ENCODE measurements around the gene FAM107B. TPM values are rescaled to one million over a fixed set of nuclear protein-coding genes. Genes with fewer than 3 reads are reported as not detected.

The FAM107B gene
- total and polyA plus RNA-seq, 2 of the 8 experiments (the other 6 are each of a cell fraction or from before 2014, with no cell fraction given), result 7.5 to 28.1 TPM

DNA sequence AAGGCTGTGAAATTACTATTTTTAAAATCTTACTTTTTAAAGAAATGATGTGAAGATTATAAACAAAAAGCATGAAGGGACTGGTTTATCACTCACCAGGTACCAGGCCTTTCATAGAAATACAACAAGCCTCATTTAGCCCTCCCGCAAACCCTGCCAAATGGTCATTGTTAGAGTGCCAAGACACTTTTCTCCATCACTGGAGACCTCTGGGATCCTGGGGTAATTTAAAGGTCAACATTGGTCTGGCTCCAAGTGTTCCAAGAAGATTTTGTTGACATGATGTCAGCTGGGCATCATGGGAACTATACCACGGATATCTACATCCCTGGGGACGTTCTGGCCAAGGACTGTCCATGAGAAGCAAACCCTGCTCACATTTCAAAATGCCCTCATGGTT lies 306.0 kb downstream of the FAM107B start:
- Histone ChIP-seq H3K79me1 (ENCODE audit: low read depth, low read length) (no peaks in the 10 kb centered on the region), H2BK5ac (ENCODE audit: low read depth, low read length) (no peak overlapping the region), H3K27ac (ENCODE audit: low read depth, low read length) (no peak overlapping the region), H2BK15ac (ENCODE audit: low read length) (no peak overlapping the region), H3K9ac (replicated peaks in 1 of 4; ENCODE audit: extremely low read depth in 1 of 4, low read depth in 3 of 4, low read length in 3 of 4) (no peak overlapping the region), H4K5ac (ENCODE audit: insufficient read length, low read depth, low read length) (no peak overlapping the region), H3K9me3 (ENCODE audit: insufficient read depth in 2 of 2, low read depth in 1 of 2, low read length in 1 of 2) (no peaks in the 10 kb centered on the region), H3K4me2 (ENCODE audit: insufficient read depth in 1 of 2, low read depth in 2 of 2, low read length in 2 of 2) (no peak overlapping the region), H4K91ac (replicated peaks; ENCODE audit: insufficient read length, low read length) (no peak overlapping the region), H3K4me3 (ENCODE audit: extremely low read depth in 1 of 4, insufficient read depth in 2 of 4, low read depth in 3 of 4, low read length in 4 of 4) (no peak overlapping the region), H3K56ac (replicated peaks; ENCODE audit: insufficient read length, low read depth, low read length) (no peak overlapping the region), H3K36me3 (ENCODE audit: control insufficient read depth in 2 of 4, insufficient read depth in 4 of 4, low read length in 3 of 4) (no peaks in the 10 kb centered on the region), H3K27me3 (replicated peaks in 1 of 4; ENCODE audit: control insufficient read depth in 3 of 4, extremely low read depth in 1 of 4, insufficient read depth in 3 of 4, low read length in 3 of 4) (no peaks in the 10 kb centered on the region), H3K4ac (replicated peaks; ENCODE audit: insufficient read length, low read depth, low read length) (no peak overlapping the region), H4K8ac (ENCODE audit: extremely low read depth, insufficient read depth, low read length) (no peak overlapping the region), H4K20me1 (replicated peaks in 1 of 2; ENCODE audit: control insufficient read depth in 1 of 2, insufficient read depth in 2 of 2, low read length in 2 of 2) (no peaks in the 10 kb centered on the region), H3K23ac (ENCODE audit: insufficient read length) (no peak overlapping the region), H2BK12ac (ENCODE audit: low read depth, low read length) (no peak overlapping the region), H2BK20ac (ENCODE audit: low read length) (no peak overlapping the region), H3K14ac (ENCODE audit: insufficient read length) (no peak overlapping the region), H3K23me2 (ENCODE audit: low read depth, low read length) (peaks cover 1% of the 10 kb centered on the region; the same call in 1 of the 2 replicates), H2AK5ac (ENCODE audit: low read depth, low read length) (no peak overlapping the region), H3K79me2 (ENCODE audit: control insufficient read depth in 1 of 2, insufficient read depth in 2 of 2, low read length in 2 of 2) (no peaks in the 10 kb centered on the region), H2BK120ac (replicated peaks; ENCODE audit: low read depth, low read length) (no peak overlapping the region), H3K18ac (ENCODE audit: extremely low read depth, low read length) (no peak overlapping the region), H3K4me1 (replicated peaks in 1 of 4; ENCODE audit: control insufficient read depth in 3 of 4, insufficient read depth in 4 of 4, low read length in 3 of 4) (no peaks in the 10 kb centered on the region; a peak in 1 of 7 replicates), H2AFZ (ENCODE audit: low read length) (no peak overlapping the region; the same call in 1 of the 2 replicates)
- 77% methylated on average over 3 of the region's 3 CpGs; no CpG with 5 or more reads in 1 of the 2 experiments for WGBS, 2 experiments (ENCODE audit: extremely low coverage in 1 of 2, insufficient coverage in 1 of 2, insufficient read length in 1 of 2, insufficient replicate concordance in 2 of 2, low coverage in 1 of 2, low lambda C conversion rate in 2 of 2, missing lambda C conversion rate in 1 of 2)
- TF ChIP-seq HDAC6 (IDR thresholded peaks at IDR 0.05; ENCODE audit: low read depth, low read length) (no peak), KDM4A (IDR thresholded peaks at IDR 0.05; ENCODE audit: low read depth, low read length, severe bottlenecking) (no peak), EGR1 (IDR thresholded peaks at IDR 0.05; ENCODE audit: borderline replicate concordance, low read depth, low read length) (no peak), RXRA (IDR thresholded peaks at IDR 0.05; ENCODE audit: insufficient read depth, low read depth, low read length) (no peak), JUND (IDR thresholded peaks at IDR 0.05; ENCODE audit: low read length) (no peak), EP300 (IDR thresholded peaks at IDR 0.05; ENCODE audit: borderline replicate concordance in 1 of 2, low read depth in 2 of 2, low read length in 2 of 2) (no peak), POU5F1 (IDR thresholded peaks at IDR 0.05; ENCODE audit: low read depth, low read length) (no peak), TCF12 (IDR thresholded peaks at IDR 0.05; ENCODE audit: low read depth, low read length) (no peak), ASH2L (IDR thresholded peaks at IDR 0.05; ENCODE audit: low read length) (no peak), SIRT6 (IDR thresholded peaks at IDR 0.05; ENCODE audit: low read length) (no peak), SRF (IDR thresholded peaks at IDR 0.05; ENCODE audit: low read depth, low read length) (no peak), NRF1 (IDR thresholded peaks at IDR 0.05; ENCODE audit: low read depth, low read length) (no peak)
- TF ChIP-seq, protein P1, sequence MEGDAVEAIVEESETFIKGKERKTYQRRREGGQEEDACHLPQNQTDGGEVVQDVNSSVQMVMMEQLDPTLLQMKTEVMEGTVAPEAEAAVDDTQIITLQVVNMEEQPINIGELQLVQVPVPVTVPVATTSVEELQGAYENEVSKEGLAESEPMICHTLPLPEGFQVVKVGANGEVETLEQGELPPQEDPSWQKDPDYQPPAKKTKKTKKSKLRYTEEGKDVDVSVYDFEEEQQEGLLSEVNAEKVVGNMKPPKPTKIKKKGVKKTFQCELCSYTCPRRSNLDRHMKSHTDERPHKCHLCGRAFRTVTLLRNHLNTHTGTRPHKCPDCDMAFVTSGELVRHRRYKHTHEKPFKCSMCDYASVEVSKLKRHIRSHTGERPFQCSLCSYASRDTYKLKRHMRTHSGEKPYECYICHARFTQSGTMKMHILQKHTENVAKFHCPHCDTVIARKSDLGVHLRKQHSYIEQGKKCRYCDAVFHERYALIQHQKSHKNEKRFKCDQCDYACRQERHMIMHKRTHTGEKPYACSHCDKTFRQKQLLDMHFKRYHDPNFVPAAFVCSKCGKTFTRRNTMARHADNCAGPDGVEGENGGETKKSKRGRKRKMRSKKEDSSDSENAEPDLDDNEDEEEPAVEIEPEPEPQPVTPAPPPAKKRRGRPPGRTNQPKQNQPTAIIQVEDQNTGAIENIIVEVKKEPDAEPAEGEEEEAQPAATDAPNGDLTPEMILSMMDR (IDR thresholded peaks at IDR 0.05; ENCODE audit: control extremely low read depth in 1 of 3, insufficient read depth in 1 of 3, low read depth in 1 of 3, low read length in 3 of 3), result no peak
- POLR2A ChIA-PET (ENCODE audit: partially characterized antibody), result no interaction called here
- no peak for FAIRE-seq
- no peak for DNase-seq (ENCODE audit: low read depth in 1 of 2, low spot score in 2 of 2)
- CTCF ChIA-PET (ENCODE audit: partially characterized antibody), result no interaction called here

All from H1 (cell line).